Fibroblast of lung (primary cell): Measurements from ENCODE around the gene TNFSF8. TPM values are rescaled to one million over a fixed set of nuclear protein-coding genes. Genes with fewer than 3 reads are reported as not detected.

Experiments used
- DNase-seq, 2 donors: peaks; one replicate each; pipeline versions ENCODE4 v3.0.0 to v3.0.0-alpha.2; 2010; ENCODE audit warnings: low read depth in 2 of 2
- H2AFZ ChIP-seq: 2 replicates; pipeline ENCODE4 v1.5.1; 2012; ENCODE audit warnings: low read length, control low read depth, inconsistent platforms
- H3K27ac ChIP-seq: 2 replicates; pipeline ENCODE4 v1.5.1; 2011; ENCODE audit warnings: low read length, control low read depth; ENCODE audit not compliant: insufficient read depth
- H3K27me3 ChIP-seq: 2 replicates; pipeline ENCODE4 v1.5.1; 2011; ENCODE audit warnings: mild to moderate bottlenecking, low read length; ENCODE audit not compliant: control insufficient read depth, insufficient read depth
- H3K36me3 ChIP-seq: 2 replicates; pipeline ENCODE4 v1.5.1; 2011; ENCODE audit warnings: low read length; ENCODE audit not compliant: control insufficient read depth, insufficient read depth
- H3K4me1 ChIP-seq: 2 replicates; pipeline ENCODE4 v1.5.1; 2011; ENCODE audit warnings: low read length; ENCODE audit not compliant: control insufficient read depth, insufficient read depth; ENCODE audit errors: extremely low read depth
- H3K4me2 ChIP-seq: 2 replicates; pipeline ENCODE4 v1.5.1; 2011; ENCODE audit warnings: low read length, control low read depth; ENCODE audit not compliant: insufficient read depth; ENCODE audit errors: extremely low read depth
- H3K4me3 ChIP-seq, 4 experiments: fragments of 200-600 bp in 1 of 4; sonication (generic) in 1 of 4; replicated peaks in 1 of 4; 2 replicates each; pipeline ENCODE4 v1.5.1; 2011 to 2016; ENCODE audit warnings: low read length in 4 of 4, low read depth in 3 of 4, mild to moderate bottlenecking in 3 of 4, control low read depth in 2 of 4, inconsistent platforms in 1 of 4, mixed read lengths in 1 of 4; ENCODE audit not compliant: insufficient read depth in 1 of 4; ENCODE audit errors: control extremely low read depth in 1 of 4
- H3K79me2 ChIP-seq: 2 replicates; pipeline ENCODE4 v1.5.1; 2012; ENCODE audit warnings: mild to moderate bottlenecking, low read length, inconsistent platforms; ENCODE audit not compliant: control insufficient read depth, insufficient read depth
- H3K9ac ChIP-seq: 2 replicates; pipeline ENCODE4 v1.5.1; 2011; ENCODE audit warnings: mild to moderate bottlenecking, low read length, control low read depth; ENCODE audit not compliant: insufficient read depth
- H3K9me3 ChIP-seq: 2 replicates; pipeline ENCODE4 v1.5.1; 2012; ENCODE audit warnings: low read depth, low read length; ENCODE audit not compliant: control insufficient read depth, insufficient read depth
- H4K20me1 ChIP-seq: 2 replicates; pipeline ENCODE4 v1.5.1; 2011; ENCODE audit warnings: low read length; ENCODE audit not compliant: control insufficient read depth, insufficient read depth; ENCODE audit errors: extremely low read depth
- EZH2 ChIP-seq: IDR thresholded peaks from 2 replicates; pipeline ENCODE4 v1.5.1; 2012; ENCODE audit warnings: low read length, control low read depth, mild to moderate bottlenecking; ENCODE audit errors: missing control alignments
- polyA plus RNA-seq, 2 donors: library from polyadenylated mRNA; depleted of rRNA in 1 of 2; stranded (reverse) in 1 of 2; unstranded in 1 of 2; fragments of >200 nt; gene quantifications; 2 replicates each; pipeline ENCODE4 v1.2.1, GENCODE V29; 2011 to 2012; ENCODE audit warnings: missing spikeins in 1 of 2
- total RNA-seq: library from RNA; depleted of rRNA; stranded (reverse); fragments of >200 nt; gene quantifications from 2 replicates; pipeline ENCODE4 v1.2.1, GENCODE V29; 2014
- TF ChIP-seq, protein P1 (sequence below), 2 donors: IDR thresholded peaks in 1 of 2; conservative IDR thresholded peaks in 1 of 2; 1 replicate in 1 of 2; 2 replicates in 1 of 2; pipeline ENCODE4 v1.5.1; 2011 to 2012; ENCODE audit warnings: low read length in 2 of 2, control low read depth in 1 of 2, inconsistent platforms in 1 of 2, low read depth in 1 of 2, mild to moderate bottlenecking in 1 of 2

The TNFSF8 gene
- total and polyA plus RNA-seq, 2 donors (not counting 1 experiment from before 2014, with no cell fraction given) = not detected

DNA sequence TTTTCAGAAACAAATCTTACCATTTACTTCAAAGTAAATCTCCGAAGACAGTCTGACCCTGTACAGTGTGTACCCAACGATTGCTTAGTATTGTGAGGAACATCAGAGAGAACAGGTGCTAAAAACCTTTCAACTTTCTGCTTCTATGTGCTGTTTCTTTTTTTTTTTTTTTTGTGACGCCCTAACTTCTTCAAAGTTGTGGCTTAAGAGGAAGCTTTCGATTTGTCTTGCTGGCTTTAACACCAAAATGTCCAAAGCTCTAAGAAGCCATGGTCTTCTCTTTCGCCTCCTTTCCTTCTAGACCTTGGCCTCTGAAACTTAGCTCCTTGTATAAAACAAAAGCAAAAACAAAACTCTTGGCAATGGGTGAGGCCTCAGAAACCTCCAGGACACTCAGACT lies 1.2 kb downstream of the TNFSF8 start:
- no peak overlapping the region for H3K9ac ChIP-seq
- no peak overlapping the region for H3K4me2 ChIP-seq
- no peaks in the 10 kb centered on the region for H3K79me2 ChIP-seq
- no peak overlapping the region for H3K27ac ChIP-seq
- no peaks in the 10 kb centered on the region for H3K9me3 ChIP-seq
- H2AFZ ChIP-seq = no peak overlapping the region
- H3K27me3 ChIP-seq = peaks cover 17% of the 10 kb centered on the region
- no peak for TF ChIP-seq EZH2
- TF ChIP-seq, protein P1, sequence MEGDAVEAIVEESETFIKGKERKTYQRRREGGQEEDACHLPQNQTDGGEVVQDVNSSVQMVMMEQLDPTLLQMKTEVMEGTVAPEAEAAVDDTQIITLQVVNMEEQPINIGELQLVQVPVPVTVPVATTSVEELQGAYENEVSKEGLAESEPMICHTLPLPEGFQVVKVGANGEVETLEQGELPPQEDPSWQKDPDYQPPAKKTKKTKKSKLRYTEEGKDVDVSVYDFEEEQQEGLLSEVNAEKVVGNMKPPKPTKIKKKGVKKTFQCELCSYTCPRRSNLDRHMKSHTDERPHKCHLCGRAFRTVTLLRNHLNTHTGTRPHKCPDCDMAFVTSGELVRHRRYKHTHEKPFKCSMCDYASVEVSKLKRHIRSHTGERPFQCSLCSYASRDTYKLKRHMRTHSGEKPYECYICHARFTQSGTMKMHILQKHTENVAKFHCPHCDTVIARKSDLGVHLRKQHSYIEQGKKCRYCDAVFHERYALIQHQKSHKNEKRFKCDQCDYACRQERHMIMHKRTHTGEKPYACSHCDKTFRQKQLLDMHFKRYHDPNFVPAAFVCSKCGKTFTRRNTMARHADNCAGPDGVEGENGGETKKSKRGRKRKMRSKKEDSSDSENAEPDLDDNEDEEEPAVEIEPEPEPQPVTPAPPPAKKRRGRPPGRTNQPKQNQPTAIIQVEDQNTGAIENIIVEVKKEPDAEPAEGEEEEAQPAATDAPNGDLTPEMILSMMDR (conservative IDR thresholded peaks at IDR 0.05 in 1 of 2, IDR thresholded peaks at IDR 0.05 in 1 of 2; ENCODE audit: low read depth in 1 of 2, low read length in 2 of 2) = no peak
- DNase-seq = no peak
- no peaks in the 10 kb centered on the region for H3K36me3 ChIP-seq
- no peaks in the 10 kb centered on the region for H4K20me1 ChIP-seq
- no peaks in the 10 kb centered on the region for H3K4me1 ChIP-seq
- H3K4me3 ChIP-seq = no peak overlapping the region

DNA sequence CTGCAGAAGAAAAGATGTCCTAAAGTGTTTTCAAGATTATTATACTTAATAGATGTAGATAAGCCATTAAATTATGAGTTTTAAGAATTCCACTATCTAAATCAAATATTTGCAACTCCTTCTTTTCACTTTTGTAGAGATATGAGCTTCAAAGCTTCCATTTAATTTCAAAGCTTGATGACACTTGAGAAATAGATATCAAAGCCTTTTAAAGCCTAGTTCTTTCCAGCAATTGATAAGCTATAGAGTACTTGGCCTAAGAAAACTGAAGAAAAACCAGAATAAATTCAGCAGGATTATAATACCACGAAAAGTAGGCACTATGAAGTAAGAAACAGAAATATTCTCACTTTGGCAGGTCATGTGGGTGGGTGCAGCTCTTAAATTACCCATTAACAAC lies 1.7 kb downstream of the TNFSF8 start:
- Histone ChIP-seq H3K79me2 (no peaks in the 10 kb centered on the region), H3K4me2 (no peak overlapping the region), H3K27ac (no peak overlapping the region), H3K9ac (no peak overlapping the region), H3K27me3 (peaks cover 19% of the 10 kb centered on the region), H3K9me3 (no peaks in the 10 kb centered on the region), H4K20me1 (no peaks in the 10 kb centered on the region), H3K36me3 (no peaks in the 10 kb centered on the region), H2AFZ (no peak overlapping the region), H3K4me3 (no peak overlapping the region), H3K4me1 (no peaks in the 10 kb centered on the region)
- DNase-seq = no peak
- TF ChIP-seq, protein P1 (conservative IDR thresholded peaks at IDR 0.05 in 1 of 2, IDR thresholded peaks at IDR 0.05 in 1 of 2; ENCODE audit: low read depth in 1 of 2, low read length in 2 of 2) = no peak
- TF ChIP-seq EZH2 = no peak

DNA sequence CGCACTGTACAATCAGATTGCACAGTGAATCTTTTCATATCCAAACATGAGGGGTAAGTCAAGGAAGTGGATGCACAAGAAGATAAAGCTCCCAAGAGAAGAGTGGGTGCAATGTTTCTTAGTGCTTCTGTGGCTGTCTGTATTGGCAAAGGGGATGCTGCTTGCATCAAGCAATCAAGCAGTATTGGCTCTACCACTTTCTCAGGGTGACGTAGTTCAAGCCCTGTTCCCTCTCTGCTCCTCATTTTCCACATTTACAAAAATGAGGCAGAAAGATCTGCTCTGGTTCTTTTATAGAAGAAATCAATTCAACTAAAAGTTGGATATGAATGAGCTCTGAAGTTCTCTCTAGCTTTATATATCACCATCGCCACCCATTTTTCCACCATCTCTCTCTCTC lies 2.3 kb downstream of the TNFSF8 start:
- no peak for TF ChIP-seq EZH2
- TF ChIP-seq, protein P1 (conservative IDR thresholded peaks at IDR 0.05 in 1 of 2, IDR thresholded peaks at IDR 0.05 in 1 of 2; ENCODE audit: low read depth in 1 of 2, low read length in 2 of 2) = no peak
- Histone ChIP-seq H3K4me3 (no peak overlapping the region), H3K36me3 (no peaks in the 10 kb centered on the region), H3K9me3 (no peaks in the 10 kb centered on the region), H3K27ac (no peak overlapping the region), H3K79me2 (no peaks in the 10 kb centered on the region), H3K27me3 (peaks cover 19% of the 10 kb centered on the region), H3K4me2 (no peak overlapping the region), H4K20me1 (no peaks in the 10 kb centered on the region), H3K9ac (no peak overlapping the region), H3K4me1 (no peaks in the 10 kb centered on the region), H2AFZ (no peak overlapping the region)
- DNase-seq = no peak
